GM23248 (cell line): Measurements from ENCODE around the gene ACP1. TPM values are rescaled to one million over a fixed set of nuclear protein-coding genes. Genes with fewer than 3 reads are reported as not detected.

Experiments used
- DNase-seq: peaks from one replicate; pipeline ENCODE4 v3.0.0-alpha.2; 2015
- H2AFZ ChIP-seq: fragments of 200-600 bp; sonication (generic); 2 replicates; pipeline ENCODE4 v1.6.1; 2016; ENCODE audit warnings: antibody characterized with exemption
- H3F3A ChIP-seq: fragments of 200-600 bp; sonication (generic); 2 replicates; pipeline ENCODE4 v1.6.1; 2016; ENCODE audit warnings: mild to moderate bottlenecking, antibody characterized with exemption, mixed run types; ENCODE audit not compliant: insufficient read depth
- H3K27ac ChIP-seq: fragments of 200-600 bp; sonication (generic); 2 replicates; pipeline ENCODE4 v1.5.1; 2016; ENCODE audit warnings: mild to moderate bottlenecking
- H3K27me3 ChIP-seq: fragments of 200-600 bp; sonication (generic); replicated peaks from 2 replicates; pipeline ENCODE4 v1.6.1; 2016; ENCODE audit warnings: mild to moderate bottlenecking; ENCODE audit not compliant: insufficient read depth
- H3K36me3 ChIP-seq: fragments of 200-600 bp; sonication (generic); 2 replicates; pipeline ENCODE4 v1.6.1; 2016; ENCODE audit warnings: low read depth, mild to moderate bottlenecking
- H3K4me1 ChIP-seq: fragments of 200-600 bp; sonication (generic); 2 replicates; pipeline ENCODE4 v1.6.1; 2016; ENCODE audit warnings: mild to moderate bottlenecking; ENCODE audit not compliant: insufficient read depth
- H3K4me2 ChIP-seq: fragments of 200-600 bp; sonication (generic); one replicate; pipeline ENCODE4 v1.6.1; 2016; ENCODE audit warnings: mild to moderate bottlenecking; ENCODE audit not compliant: unreplicated experiment
- H3K4me3 ChIP-seq: fragments of 200-600 bp; sonication (generic); 2 replicates; pipeline ENCODE4 v1.5.1; 2016; ENCODE audit warnings: mild to moderate bottlenecking
- H3K79me2 ChIP-seq: fragments of 200-600 bp; sonication (generic); 2 replicates; pipeline ENCODE4 v1.6.1; 2016; ENCODE audit warnings: mild to moderate bottlenecking; ENCODE audit not compliant: insufficient read depth
- H3K9ac ChIP-seq: fragments of 200-600 bp; sonication (generic); 2 replicates; pipeline ENCODE4 v1.6.1; 2016; ENCODE audit warnings: mild to moderate bottlenecking
- H3K9me2 ChIP-seq: fragments of 200-600 bp; sonication (generic); 2 replicates; pipeline ENCODE4 v1.6.1; 2016; ENCODE audit warnings: mixed run types, mild to moderate bottlenecking, moderate library complexity; ENCODE audit not compliant: insufficient read depth
- H3K9me3 ChIP-seq: fragments of 200-600 bp; sonication (generic); one replicate; pipeline ENCODE4 v1.6.1; 2017; ENCODE audit warnings: low read depth
- H4K20me1 ChIP-seq: fragments of 200-600 bp; sonication (generic); 2 replicates; pipeline ENCODE4 v1.6.0; 2016; ENCODE audit not compliant: insufficient read depth
- EZH2 ChIP-seq: fragments of 200-600 bp; sonication (generic); IDR thresholded peaks from 2 replicates; pipeline ENCODE4 v1.6.1; 2018; ENCODE audit warnings: antibody characterized with exemption, mild to moderate bottlenecking; ENCODE audit not compliant: insufficient read depth, poor library complexity, severe bottlenecking
- EZH2phosphoT487 ChIP-seq: fragments of 200-600 bp; sonication (generic); IDR thresholded peaks from 2 replicates; pipeline ENCODE4 v1.6.1; 2018; ENCODE audit warnings: antibody characterized with exemption, moderate library complexity, mild to moderate bottlenecking, low read depth; ENCODE audit not compliant: insufficient read depth
- WGBS, 2 experiments: methylation state at CpG; one replicate each; pipeline ENCODE4 v1.1.6; 2015 to 2017; ENCODE audit warnings: low lambda C conversion rate in 2 of 2, low coverage in 1 of 2; ENCODE audit errors: missing lambda C conversion rate in 2 of 2; 5-methylcytosine and 5-hydroxymethylcytosine counted together
- in situ Hi-C: fragments of 300-500 bp; cut with MboI; formaldehyde crosslinking; loops from 2 replicates; pipeline ENCODE4 v1.15.0; 2020
- polyA plus RNA-seq: library from polyadenylated mRNA; unstranded; fragments of >200 nt; fragmentation: Nextera tagmentation; extraction: Ambion mirVana; gene quantifications from 2 replicates; pipeline ENCODE4 v1.2.1, GENCODE V29; 2016
- total RNA-seq: library from RNA; depleted of rRNA; stranded (reverse); fragments of >200 nt; shearing (Covaris generic); gene quantifications from 2 replicates; pipeline ENCODE4 v1.2.3, GENCODE V29; 2014

The ACP1 gene
- total and polyA plus RNA-seq, 2 experiments from 2014 or later: 116 to 156 TPM

DNA sequence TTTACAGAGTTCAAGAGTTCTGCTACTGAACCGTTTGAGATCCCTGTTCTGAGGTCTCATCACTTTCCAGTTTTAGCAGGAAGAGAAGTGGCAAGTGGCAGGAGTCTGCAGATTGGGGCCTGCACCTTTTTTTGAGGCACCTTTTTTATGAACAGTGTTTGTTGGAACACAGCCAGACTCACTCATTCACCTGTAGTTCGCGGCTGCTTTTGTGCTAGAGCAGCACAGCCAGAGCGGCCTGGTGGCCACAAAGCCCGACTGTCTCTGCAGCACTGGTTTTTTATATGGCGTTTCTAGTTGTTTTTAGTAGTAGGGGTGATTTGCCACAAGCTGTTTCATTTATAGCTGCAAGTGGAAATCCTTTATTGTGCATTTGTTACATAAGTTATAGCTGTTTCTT is 8.6 kb downstream of the ACP1 start:
- H3K4me1 ChIP-seq: no peaks in the 10 kb centered on the region
- in situ Hi-C loops: no loop called here
- no peaks in the 10 kb centered on the region for H3K27me3 ChIP-seq
- no peaks in the 10 kb centered on the region for H3K9me3 ChIP-seq
- TF ChIP-seq EZH2phosphoT487 (no peak), EZH2 (no peak)
- no peak overlapping the region for H3K4me3 ChIP-seq
- H3K36me3 ChIP-seq: peaks cover 19% of the 10 kb centered on the region
- no peak overlapping the region for H3K4me2 ChIP-seq
- no peak for DNase-seq
- H2AFZ ChIP-seq: no peak overlapping the region
- H3F3A ChIP-seq: no peaks in the 10 kb centered on the region; the same call in 1 of the 2 replicates
- no peak overlapping the region for H3K9ac ChIP-seq
- peaks cover 100% of the 10 kb centered on the region for H3K79me2 ChIP-seq
- no peaks in the 10 kb centered on the region for H3K9me2 ChIP-seq
- 46 to 50% methylated on average over 6 of the region's 6 CpGs for WGBS, 2 experiments
- H4K20me1 ChIP-seq: peaks cover 16% of the 10 kb centered on the region
- H3K27ac ChIP-seq: no peak overlapping the region

DNA sequence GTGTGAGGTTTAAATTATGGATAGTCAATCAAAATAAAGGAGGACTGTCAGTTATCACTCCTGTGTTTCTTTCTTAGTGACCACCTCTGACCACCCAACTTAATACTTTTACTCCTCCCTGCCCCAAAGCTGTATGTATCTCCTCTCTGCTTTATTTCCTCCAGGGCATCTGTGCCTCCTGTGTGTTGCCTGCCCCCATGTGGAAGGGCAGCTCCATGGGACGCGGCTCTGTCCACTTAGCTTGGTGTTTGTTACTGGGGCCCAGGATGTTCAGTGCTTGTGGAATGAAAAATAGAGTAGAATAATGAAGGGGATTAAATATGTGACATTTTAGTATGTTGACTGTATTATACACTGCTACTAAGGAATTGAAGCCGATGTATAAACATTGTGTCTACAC is 9.8 kb downstream of the ACP1 start:
- Histone ChIP-seq H3K4me3 (no peak overlapping the region), H3K79me2 (peaks cover 92% of the 10 kb centered on the region), H3K9ac (no peak overlapping the region), H3F3A (no peaks in the 10 kb centered on the region), H4K20me1 (peaks cover 10% of the 10 kb centered on the region), H3K4me2 (no peak overlapping the region), H2AFZ (no peak overlapping the region), H3K36me3 (peaks cover 30% of the 10 kb centered on the region), H3K27ac (no peak overlapping the region), H3K4me1 (no peaks in the 10 kb centered on the region), H3K9me2 (no peaks in the 10 kb centered on the region), H3K9me3 (no peaks in the 10 kb centered on the region), H3K27me3 (no peaks in the 10 kb centered on the region)
- in situ Hi-C loops: no loop called here
- WGBS, 2 experiments: 97 to 98% methylated on average over 3 of the region's 3 CpGs
- TF ChIP-seq EZH2phosphoT487 (no peak), EZH2 (no peak)
- no peak for DNase-seq

DNA sequence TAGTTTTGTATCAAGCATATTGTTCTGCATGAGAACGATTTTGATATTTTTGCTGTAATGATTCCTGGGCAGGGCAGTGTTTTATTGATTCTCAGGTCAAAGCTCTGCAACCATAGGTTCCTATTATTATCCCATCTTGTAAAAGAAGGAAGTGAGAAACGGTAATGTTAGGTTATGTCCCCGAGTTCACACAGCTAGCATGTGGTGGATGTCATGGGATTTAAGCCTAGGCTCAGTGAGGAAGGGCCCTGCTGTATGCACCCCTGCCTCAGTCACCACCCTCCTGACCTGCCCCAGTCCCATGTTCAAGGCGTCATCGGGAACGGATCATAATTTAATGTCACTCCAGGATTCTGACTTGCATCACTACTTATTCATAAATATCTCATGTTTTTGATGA is 10.7 kb downstream of the ACP1 start:
- H3K9me2 ChIP-seq: no peaks in the 10 kb centered on the region
- no peaks in the 10 kb centered on the region for H3K9me3 ChIP-seq
- no peak overlapping the region for H3K9ac ChIP-seq
- no peaks in the 10 kb centered on the region for H3F3A ChIP-seq
- peaks cover 82% of the 10 kb centered on the region for H3K79me2 ChIP-seq
- WGBS, 2 experiments: 91 to 94% methylated on average over 6 of the region's 6 CpGs
- H3K27ac ChIP-seq: no peak overlapping the region
- H3K4me3 ChIP-seq: no peak overlapping the region
- in situ Hi-C loops: no loop called here
- no peak overlapping the region for H3K4me2 ChIP-seq
- H3K36me3 ChIP-seq: peaks cover 39% of the 10 kb centered on the region
- H3K4me1 ChIP-seq: no peaks in the 10 kb centered on the region
- H2AFZ ChIP-seq: no peak overlapping the region
- no peaks in the 10 kb centered on the region for H3K27me3 ChIP-seq
- no peak for DNase-seq
- no peak for TF ChIP-seq EZH2phosphoT487
- TF ChIP-seq EZH2: no peak
- peaks cover 8% of the 10 kb centered on the region for H4K20me1 ChIP-seq

DNA sequence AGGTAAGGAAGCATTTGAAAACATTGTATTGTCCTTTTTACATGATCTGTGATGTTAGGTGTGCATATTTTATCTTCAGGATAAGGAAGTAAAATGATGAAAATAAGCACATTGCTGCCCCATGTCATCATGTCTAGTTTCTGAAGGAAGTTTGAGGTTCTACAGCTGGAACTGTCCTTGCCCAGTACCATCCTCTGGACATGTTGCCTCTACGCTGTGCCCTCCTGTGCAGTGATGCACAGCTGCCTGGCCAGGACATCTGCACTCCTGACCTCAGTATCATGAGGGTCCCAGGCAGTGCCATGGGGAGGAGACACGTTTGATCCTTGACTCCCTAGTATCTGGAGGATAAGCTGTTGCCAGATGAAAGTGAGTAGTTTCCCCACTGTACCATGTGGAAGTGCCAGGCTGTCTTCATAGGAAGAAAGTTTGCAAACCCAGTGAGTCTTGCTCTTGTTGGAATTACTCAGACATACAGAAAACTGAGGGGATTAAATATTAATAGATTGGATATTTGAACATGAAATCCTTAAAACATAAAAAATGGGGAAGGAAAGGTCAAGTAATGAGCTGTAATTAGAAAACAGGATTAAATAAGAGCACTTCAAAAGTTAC is 13.7 kb downstream of the ACP1 start:
- in situ Hi-C loops: no loop called here
- Histone ChIP-seq H3K4me2 (no peak overlapping the region), H3K4me3 (no peak overlapping the region), H3K27me3 (no peaks in the 10 kb centered on the region), H3K9me3 (no peaks in the 10 kb centered on the region), H3K36me3 (peaks cover 37% of the 10 kb centered on the region), H4K20me1 (peaks cover 3% of the 10 kb centered on the region; the same call in 1 of the 2 replicates), H3K9me2 (no peaks in the 10 kb centered on the region), H3K79me2 (peaks cover 53% of the 10 kb centered on the region), H2AFZ (no peak overlapping the region), H3K4me1 (no peaks in the 10 kb centered on the region), H3K27ac (no peak overlapping the region), H3F3A (peaks cover 8% of the 10 kb centered on the region), H3K9ac (no peak overlapping the region)
- DNase-seq: no peak
- TF ChIP-seq EZH2phosphoT487 (no peak), EZH2 (no peak)
- 58 to 60% methylated on average over 2 of the region's 2 CpGs for WGBS, 2 experiments

DNA sequence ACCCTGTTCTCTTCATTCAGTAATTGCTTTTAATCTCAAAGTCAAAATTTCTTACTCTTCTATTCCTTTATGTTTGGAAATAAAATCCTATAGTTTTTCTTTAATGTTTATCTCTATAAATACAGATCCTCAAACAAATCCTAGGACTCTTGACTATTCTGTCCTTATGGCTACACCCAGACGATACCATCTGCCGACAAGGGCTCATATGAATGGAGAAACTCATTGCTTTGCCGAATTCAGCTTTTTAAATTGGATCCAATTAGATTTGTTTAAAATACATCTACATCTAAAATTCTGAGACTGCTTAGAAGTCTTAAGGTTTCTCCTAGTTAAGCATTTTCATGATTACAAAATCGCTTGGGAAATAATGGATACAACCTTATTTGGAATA is 14.2 kb downstream of the ACP1 start:
- Histone ChIP-seq H3K36me3 (peaks cover 35% of the 10 kb centered on the region), H3K27me3 (no peaks in the 10 kb centered on the region), H3K4me1 (0 out of 2 replicates have a peak, but pooled peaks cover 3% of the 10 kb centered on the region), H2AFZ (no peak overlapping the region), H3K4me3 (no peak overlapping the region), H4K20me1 (no peaks in the 10 kb centered on the region; the same call in 1 of the 2 replicates), H3K9me2 (no peaks in the 10 kb centered on the region), H3K9me3 (no peaks in the 10 kb centered on the region), H3K9ac (no peak overlapping the region), H3K4me2 (no peak overlapping the region), H3K27ac (no peak overlapping the region), H3F3A (peaks cover 13% of the 10 kb centered on the region), H3K79me2 (peaks cover 48% of the 10 kb centered on the region)
- 72 to 78% methylated on average over 4 of the region's 4 CpGs for WGBS, 2 experiments
- peak; percentile 35 for DNase-seq
- in situ Hi-C loops: no loop called here
- TF ChIP-seq EZH2: no peak
- no peak for TF ChIP-seq EZH2phosphoT487
